Loucy (cell line): ENCODE results near the gene CERS4.
"Not testable (repeated sequence)": the region's sequence is repeated elsewhere in the genome, so short reads cannot be mapped to it uniquely, and the experiment has no call there.

Source experiments
- H2AFZ ChIP-seq: fragments of 200-600 bp; sonication (generic); 2 replicates; pipeline ENCODE4 v1.6.0; 2016; ENCODE audit warnings: antibody characterized with exemption, mild to moderate bottlenecking, low read length, moderate library complexity
- H3F3A ChIP-seq: fragments of 200-600 bp; 2 replicates; pipeline ENCODE4 v1.6.0; 2016; ENCODE audit warnings: antibody characterized with exemption, low read depth, mild to moderate bottlenecking
- H3K27me3 ChIP-seq: fragments of 200-600 bp; sonication (generic); 2 replicates; pipeline ENCODE4 v1.6.1; 2014; ENCODE audit warnings: low read length, mild to moderate bottlenecking; ENCODE audit not compliant: insufficient read depth, poor library complexity, severe bottlenecking
- H3K36me3 ChIP-seq: fragments of 200-600 bp; sonication (generic); 2 replicates; pipeline ENCODE4 v1.6.1; 2016; ENCODE audit warnings: low read length; ENCODE audit not compliant: insufficient read depth
- H3K4me1 ChIP-seq: fragments of 200-600 bp; sonication (generic); 2 replicates; pipeline ENCODE4 v1.5.1; 2014; ENCODE audit warnings: low read length, mild to moderate bottlenecking; ENCODE audit not compliant: insufficient read depth, poor library complexity, severe bottlenecking
- H3K4me2 ChIP-seq: fragments of 200-600 bp; sonication (generic); 2 replicates; pipeline ENCODE4 v1.6.0; 2014; ENCODE audit warnings: antibody characterized with exemption, low read length, low read depth, mild to moderate bottlenecking; ENCODE audit not compliant: poor library complexity, severe bottlenecking
- H3K4me3 ChIP-seq: fragments of 200-600 bp; sonication (generic); 2 replicates; pipeline ENCODE4 v1.5.1; 2014; ENCODE audit warnings: low read length, mild to moderate bottlenecking, mixed read lengths; ENCODE audit not compliant: poor library complexity, severe bottlenecking
- H3K79me2 ChIP-seq: fragments of 200-600 bp; sonication (generic); 2 replicates; pipeline ENCODE4 v1.6.1; 2014; ENCODE audit warnings: low read length; ENCODE audit not compliant: insufficient read depth
- H3K9ac ChIP-seq: fragments of 200-600 bp; sonication (generic); 2 replicates; pipeline ENCODE4 v1.6.0; 2014; ENCODE audit warnings: mild to moderate bottlenecking, low read depth, low read length, moderate library complexity; ENCODE audit not compliant: poor library complexity, severe bottlenecking
- H3K9me2 ChIP-seq: fragments of 200-600 bp; sonication (generic); replicated peaks from 2 replicates; pipeline ENCODE4 v1.6.1; 2016; ENCODE audit warnings: low read depth, low read length, mixed read lengths
- H3K9me3 ChIP-seq: fragments of 200-600 bp; sonication (generic); 2 replicates; pipeline ENCODE4 v1.6.1; 2014; ENCODE audit warnings: mild to moderate bottlenecking, antibody characterized with exemption, low read length, low read depth; ENCODE audit not compliant: insufficient read depth
- H4K20me1 ChIP-seq: fragments of 200-600 bp; sonication (generic); 2 replicates; pipeline ENCODE4 v1.6.0; 2014; ENCODE audit warnings: antibody characterized with exemption, low read length, mild to moderate bottlenecking; ENCODE audit not compliant: insufficient read depth, poor library complexity, severe bottlenecking
- EZH2phosphoT487 ChIP-seq: fragments of 200-600 bp; IDR thresholded peaks from 2 replicates; pipeline ENCODE4 v1.6.1; 2018; ENCODE audit warnings: antibody characterized with exemption, mild to moderate bottlenecking, moderate library complexity, borderline replicate concordance
- TF ChIP-seq, protein P1 (sequence below): fragments of 200-600 bp; sonication (generic); conservative IDR thresholded peaks from 2 replicates; pipeline ENCODE4 v1.5.1; 2014; ENCODE audit warnings: mild to moderate bottlenecking, antibody characterized with exemption, low read length

Gene CERS4

DNA sequence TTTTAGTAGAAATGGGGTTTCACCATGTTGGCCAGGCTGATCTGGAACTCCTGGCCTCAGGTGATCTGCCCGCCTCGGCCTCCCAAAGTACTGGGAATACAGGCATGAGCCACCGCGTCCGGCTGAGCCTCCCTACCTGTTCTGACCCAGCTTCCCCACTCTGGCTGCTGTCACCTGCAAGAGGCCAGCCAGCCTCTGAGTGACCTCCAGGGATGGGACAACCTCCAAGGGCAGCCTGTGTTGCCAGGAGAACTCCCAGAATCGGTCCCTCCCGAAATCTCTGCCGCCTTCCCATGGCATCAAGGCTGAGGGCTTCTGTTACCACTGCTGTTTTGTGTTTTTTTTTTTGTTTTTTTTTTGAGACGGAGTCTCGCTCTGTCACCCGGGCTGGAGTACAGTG, 11.3 kb downstream of the CERS4 start:
- H3K4me1 ChIP-seq: peaks cover 5% of the 10 kb centered on the region
- H3F3A ChIP-seq: no peaks in the 10 kb centered on the region
- H3K79me2 ChIP-seq: peaks cover 21% of the 10 kb centered on the region
- TF ChIP-seq, protein P1, sequence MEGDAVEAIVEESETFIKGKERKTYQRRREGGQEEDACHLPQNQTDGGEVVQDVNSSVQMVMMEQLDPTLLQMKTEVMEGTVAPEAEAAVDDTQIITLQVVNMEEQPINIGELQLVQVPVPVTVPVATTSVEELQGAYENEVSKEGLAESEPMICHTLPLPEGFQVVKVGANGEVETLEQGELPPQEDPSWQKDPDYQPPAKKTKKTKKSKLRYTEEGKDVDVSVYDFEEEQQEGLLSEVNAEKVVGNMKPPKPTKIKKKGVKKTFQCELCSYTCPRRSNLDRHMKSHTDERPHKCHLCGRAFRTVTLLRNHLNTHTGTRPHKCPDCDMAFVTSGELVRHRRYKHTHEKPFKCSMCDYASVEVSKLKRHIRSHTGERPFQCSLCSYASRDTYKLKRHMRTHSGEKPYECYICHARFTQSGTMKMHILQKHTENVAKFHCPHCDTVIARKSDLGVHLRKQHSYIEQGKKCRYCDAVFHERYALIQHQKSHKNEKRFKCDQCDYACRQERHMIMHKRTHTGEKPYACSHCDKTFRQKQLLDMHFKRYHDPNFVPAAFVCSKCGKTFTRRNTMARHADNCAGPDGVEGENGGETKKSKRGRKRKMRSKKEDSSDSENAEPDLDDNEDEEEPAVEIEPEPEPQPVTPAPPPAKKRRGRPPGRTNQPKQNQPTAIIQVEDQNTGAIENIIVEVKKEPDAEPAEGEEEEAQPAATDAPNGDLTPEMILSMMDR: no peak
- no peak for TF ChIP-seq EZH2phosphoT487
- H2AFZ ChIP-seq: no peak overlapping the region
- no peak overlapping the region for H3K4me2 ChIP-seq
- no peaks in the 10 kb centered on the region for H3K9me2 ChIP-seq
- H3K36me3 ChIP-seq: no peaks in the 10 kb centered on the region
- no peak overlapping the region for H3K4me3 ChIP-seq
- no peaks in the 10 kb centered on the region for H3K9me3 ChIP-seq
- H3K27me3 ChIP-seq: no peaks in the 10 kb centered on the region
- H3K9ac ChIP-seq: no peak overlapping the region
- no peaks in the 10 kb centered on the region for H4K20me1 ChIP-seq

DNA sequence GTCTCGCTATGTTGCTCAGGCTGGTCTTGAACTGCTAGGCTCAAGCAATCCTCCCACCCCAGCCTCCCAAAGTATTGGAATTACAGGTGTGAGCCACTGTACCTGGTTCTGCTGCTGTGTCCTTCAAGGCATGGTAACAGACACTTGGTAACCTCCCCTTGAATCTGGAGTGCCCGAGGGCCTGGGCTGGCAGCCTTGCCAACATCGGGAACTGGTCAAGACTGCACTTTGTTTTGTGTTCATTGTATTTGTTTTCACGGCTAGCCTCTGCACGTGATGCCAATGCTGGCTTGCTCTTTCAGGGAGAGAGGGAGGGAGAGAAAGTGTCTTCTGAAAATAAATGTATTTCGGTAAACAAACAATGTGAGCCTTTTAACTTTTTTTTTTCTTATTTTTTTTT, 12.0 kb downstream of the CERS4 start:
- Histone ChIP-seq H2AFZ (no peak overlapping the region), H3K36me3 (no peaks in the 10 kb centered on the region), H3K4me2 (no peak overlapping the region), H3K9me3 (no peaks in the 10 kb centered on the region), H3K9ac (no peak overlapping the region), H3K79me2 (peaks cover 15% of the 10 kb centered on the region), H3K4me3 (no peak overlapping the region), H3K4me1 (no peaks in the 10 kb centered on the region), H3F3A (no peaks in the 10 kb centered on the region), H4K20me1 (no peaks in the 10 kb centered on the region), H3K9me2 (no peaks in the 10 kb centered on the region), H3K27me3 (no peaks in the 10 kb centered on the region)
- TF ChIP-seq, protein P1: no peak
- no peak for TF ChIP-seq EZH2phosphoT487

DNA sequence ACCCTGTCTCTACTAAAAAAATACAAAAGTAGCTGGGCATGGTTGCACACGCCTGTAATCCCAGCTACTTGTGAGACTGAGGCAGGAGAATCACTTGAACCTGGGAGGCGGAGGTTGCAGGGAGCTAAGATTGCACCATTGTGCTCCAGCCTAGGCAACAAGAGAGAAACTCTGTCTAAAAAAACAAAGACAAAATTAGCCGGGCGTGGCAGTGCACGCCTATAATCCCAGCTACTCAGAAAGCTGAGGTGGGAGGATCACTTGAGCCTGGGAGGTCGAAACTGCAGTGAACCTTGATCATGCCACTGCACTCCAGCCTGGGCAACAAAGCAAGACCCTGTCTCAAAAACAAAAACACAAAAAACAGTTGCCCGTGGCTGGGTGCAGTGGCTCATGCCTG, 14.3 kb downstream of the CERS4 start:
- H3K27me3 ChIP-seq, H3F3A ChIP-seq, H3K36me3 ChIP-seq, H3K4me3 ChIP-seq, H3K9ac ChIP-seq, H2AFZ ChIP-seq, H3K9me2 ChIP-seq, H3K4me1 ChIP-seq, H4K20me1 ChIP-seq, H3K4me2 ChIP-seq, H3K9me3 ChIP-seq: not testable (repeated sequence)
- H3K79me2 ChIP-seq: peaks cover 19% of the 10 kb centered on the region; the same call in 1 of the 2 replicates

DNA sequence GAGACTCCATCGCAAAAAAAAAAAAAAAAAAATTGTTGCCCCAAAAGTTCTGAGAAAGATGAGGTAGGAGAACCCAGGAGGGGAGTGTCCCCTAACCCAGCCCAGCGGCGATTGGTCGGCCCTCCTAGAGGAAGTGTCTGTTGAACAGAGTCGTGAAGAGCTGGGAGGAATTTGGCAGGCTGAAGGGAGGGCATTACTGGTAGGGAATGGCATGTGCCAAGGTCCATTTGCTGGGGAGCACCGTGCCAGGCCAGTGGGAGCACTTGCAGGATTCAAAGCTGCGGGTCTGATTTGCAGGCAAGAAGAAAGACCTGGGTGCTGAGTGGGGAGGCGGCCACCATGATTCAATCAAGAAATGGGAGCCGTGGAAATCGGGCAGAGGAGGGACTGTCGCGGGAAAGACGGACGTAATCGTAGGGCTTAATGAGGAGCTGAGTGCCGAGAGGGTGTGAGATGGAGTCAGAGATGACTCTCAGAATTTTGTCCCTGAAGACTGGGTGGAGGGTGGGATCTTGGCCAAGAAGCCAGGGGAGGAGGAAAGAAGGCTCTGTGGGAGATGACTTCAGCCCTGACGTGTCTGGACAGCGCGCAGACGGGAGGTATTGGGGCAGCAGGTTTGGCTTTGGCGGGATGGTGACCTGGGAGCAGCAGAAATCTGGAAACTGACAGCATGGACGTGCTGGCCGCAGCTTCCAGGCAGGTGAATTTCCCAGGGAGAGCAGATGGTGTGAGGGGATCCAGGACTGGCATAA, 15.4 kb downstream of the CERS4 start:
- H3K36me3 ChIP-seq: no peaks in the 10 kb centered on the region
- no peaks in the 10 kb centered on the region for H3K9me2 ChIP-seq
- H3K9me3 ChIP-seq: no peaks in the 10 kb centered on the region
- H3F3A ChIP-seq: no peaks in the 10 kb centered on the region
- H3K4me2 ChIP-seq: no peak overlapping the region
- no peaks in the 10 kb centered on the region for H4K20me1 ChIP-seq
- H3K9ac ChIP-seq: no peak overlapping the region
- no peak overlapping the region for H3K4me3 ChIP-seq
- H3K79me2 ChIP-seq: peaks cover 23% of the 10 kb centered on the region; the same call in 1 of the 2 replicates
- H3K27me3 ChIP-seq: no peaks in the 10 kb centered on the region
- TF ChIP-seq, protein P1: no peak
- TF ChIP-seq EZH2phosphoT487: no peak
- peaks cover 5% of the 10 kb centered on the region for H3K4me1 ChIP-seq
- H2AFZ ChIP-seq: no peak overlapping the region
